ENCODE results near the gene OR5M8. TPM values are rescaled to one million over a fixed set of nuclear protein-coding genes. Genes with fewer than 3 reads are reported as not detected.

Gene OR5M8
- not detected for total RNA-seq
- total RNA-seq, result 0 reads per million in 2 donors

- DNase-seq (no peak), ATAC-seq (no peak)
- H3K9me3 ChIP-seq (ENCODE audit: control insufficient read depth, low read length, poor library complexity, severe bottlenecking), result no peaks in the 10 kb centered on the region
- no peaks in the 10 kb centered on the region for H3K27me3 Mint-ChIP-seq
- no peak within 1 kb of the TSS for H3K4me3 Mint-ChIP-seq
- no peak within 1 kb of the TSS for H3K27ac Mint-ChIP-seq
- no peaks in the 10 kb centered on the region for H3K4me1 Mint-ChIP-seq
- H3K36me3 Mint-ChIP-seq (ENCODE audit: low read depth), result no peaks in the 10 kb centered on the region
These were observed at the start of gene OR5M8 for GRCh38 chr11:56491270-56491669. TSS of gene OR5M8 (minus strand) at chr11:56491370. CDS start at chr11:56491370, 0 bp downstream.

- no peak overlapping the region for H3K4me3 Mint-ChIP-seq
- ATAC-seq, result no peak
- H3K27ac Mint-ChIP-seq, result no peak overlapping the region
- no peak for DNase-seq
- H3K36me3 Mint-ChIP-seq (ENCODE audit: low read depth), result no peaks in the 10 kb centered on the region
- H3K4me1 Mint-ChIP-seq, result no peaks in the 10 kb centered on the region
- no peaks in the 10 kb centered on the region for H3K27me3 Mint-ChIP-seq
- H3K9me3 ChIP-seq (ENCODE audit: control insufficient read depth, low read length, poor library complexity, severe bottlenecking), result no peaks in the 10 kb centered on the region
These were observed 42.0 kb upstream of the OR5M8 start for GRCh38 chr11:56533054-56533740.

GRCh38 chr11:56531856-56532255, 40.7 kb upstream of the OR5M8 start:
- no peak for DNase-seq
- H3K9me3 ChIP-seq (ENCODE audit: control insufficient read depth, low read length, poor library complexity, severe bottlenecking), result no peaks in the 10 kb centered on the region
- no peaks in the 10 kb centered on the region for H3K4me1 Mint-ChIP-seq
- H3K4me3 Mint-ChIP-seq, result no peak overlapping the region
- no peaks in the 10 kb centered on the region for H3K36me3 Mint-ChIP-seq (ENCODE audit: low read depth)
- H3K27ac Mint-ChIP-seq, result no peak overlapping the region
- no peaks in the 10 kb centered on the region for H3K27me3 Mint-ChIP-seq
- ATAC-seq, result no peak

- Mint-ChIP-seq H3K4me1 (no peaks in the 10 kb centered on the region), H3K36me3 (ENCODE audit: low read depth) (no peaks in the 10 kb centered on the region), H3K27me3 (no peaks in the 10 kb centered on the region), H3K27ac (no peak overlapping the region), H3K4me3 (no peak overlapping the region)
- H3K9me3 ChIP-seq (ENCODE audit: control insufficient read depth, low read length, poor library complexity, severe bottlenecking), result no peaks in the 10 kb centered on the region
- DNase-seq (no peak), ATAC-seq (no peak)
These were observed 30.8 kb upstream of the OR5M8 start for GRCh38 chr11:56522008-56522407.

GRCh38 chr11:56513280-56513679, 22.1 kb upstream of the OR5M8 start:
- no peaks in the 10 kb centered on the region for H3K4me1 Mint-ChIP-seq
- H3K9me3 ChIP-seq (ENCODE audit: control insufficient read depth, low read length, poor library complexity, severe bottlenecking), result no peaks in the 10 kb centered on the region
- no peaks in the 10 kb centered on the region for H3K27me3 Mint-ChIP-seq
- H3K4me3 Mint-ChIP-seq, result no peak overlapping the region
- ATAC-seq (no peak), DNase-seq (no peak)
- H3K27ac Mint-ChIP-seq, result no peak overlapping the region
- no peaks in the 10 kb centered on the region for H3K36me3 Mint-ChIP-seq (ENCODE audit: low read depth)

- H3K36me3 Mint-ChIP-seq (ENCODE audit: low read depth), result no peaks in the 10 kb centered on the region
- no peaks in the 10 kb centered on the region for H3K4me1 Mint-ChIP-seq
- no peaks in the 10 kb centered on the region for H3K27me3 Mint-ChIP-seq
- DNase-seq (no peak), ATAC-seq (no peak)
- H3K4me3 Mint-ChIP-seq, result no peak overlapping the region
- no peak overlapping the region for H3K27ac Mint-ChIP-seq
- no peaks in the 10 kb centered on the region for H3K9me3 ChIP-seq (ENCODE audit: control insufficient read depth, low read length, poor library complexity, severe bottlenecking)
These were observed 18.3 kb upstream of the OR5M8 start for GRCh38 chr11:56509439-56509838.

GRCh38 chr11:56497010-56497409, 5.8 kb upstream of the OR5M8 start:
- no peak overlapping the region for H3K4me3 Mint-ChIP-seq
- no peak overlapping the region for H3K27ac Mint-ChIP-seq
- ATAC-seq (no peak), DNase-seq (no peak)
- no peaks in the 10 kb centered on the region for H3K9me3 ChIP-seq (ENCODE audit: control insufficient read depth, low read length, poor library complexity, severe bottlenecking)
- H3K27me3 Mint-ChIP-seq, result no peaks in the 10 kb centered on the region
- no peaks in the 10 kb centered on the region for H3K4me1 Mint-ChIP-seq
- no peaks in the 10 kb centered on the region for H3K36me3 Mint-ChIP-seq (ENCODE audit: low read depth)

- Mint-ChIP-seq H3K27me3 (no peaks in the 10 kb centered on the region), H3K4me1 (no peaks in the 10 kb centered on the region), H3K36me3 (ENCODE audit: low read depth) (no peaks in the 10 kb centered on the region), H3K27ac (no peak overlapping the region), H3K4me3 (no peak overlapping the region)
- ATAC-seq, result no peak
- no peaks in the 10 kb centered on the region for H3K9me3 ChIP-seq (ENCODE audit: control insufficient read depth, low read length, poor library complexity, severe bottlenecking)
- no peak for DNase-seq
These were observed 3.9 kb upstream of the OR5M8 start for GRCh38 chr11:56495117-56495516.

- H3K4me3 Mint-ChIP-seq, result no peak overlapping the region
- no peak for DNase-seq
- H3K9me3 ChIP-seq (ENCODE audit: control insufficient read depth, low read length, poor library complexity, severe bottlenecking), result no peaks in the 10 kb centered on the region
- no peak overlapping the region for H3K27ac Mint-ChIP-seq
- H3K27me3 Mint-ChIP-seq, result no peaks in the 10 kb centered on the region
- ATAC-seq, result no peak
- no peaks in the 10 kb centered on the region for H3K36me3 Mint-ChIP-seq (ENCODE audit: low read depth)
- no peaks in the 10 kb centered on the region for H3K4me1 Mint-ChIP-seq
These were observed 4.4 kb downstream of the OR5M8 start for GRCh38 chr11:56486801-56487200.

GRCh38 chr11:56474729-56475235, 16.4 kb downstream of the OR5M8 start:
- Mint-ChIP-seq H3K4me1 (no peaks in the 10 kb centered on the region), H3K27ac (no peak overlapping the region)

GRCh38 chr11:56473252-56473651, 17.9 kb downstream of the OR5M8 start, which contains the start of gene OR5M3:
TSS of gene OR5M3 (minus strand) at chr11:56473352. CDS start at chr11:56470497, 2,855 bp downstream.
- no peaks in the 10 kb centered on the region for H3K36me3 Mint-ChIP-seq (ENCODE audit: low read depth)
- H3K4me1 Mint-ChIP-seq, result no peaks in the 10 kb centered on the region
- no peak within 1 kb of the TSS for H3K27ac Mint-ChIP-seq
- H3K4me3 Mint-ChIP-seq, result no peak within 1 kb of the TSS
- no peaks in the 10 kb centered on the region for H3K9me3 ChIP-seq (ENCODE audit: control insufficient read depth, low read length, poor library complexity, severe bottlenecking)
- ATAC-seq (no peak), DNase-seq (no peak)
- H3K27me3 Mint-ChIP-seq, result no peaks in the 10 kb centered on the region

More at GRCh38 chr11:56474729-56475235, 16.4 kb downstream of the OR5M8 start:
- no peaks in the 10 kb centered on the region for H3K27me3 Mint-ChIP-seq
- no peak for ATAC-seq
- H3K9me3 ChIP-seq (ENCODE audit: control insufficient read depth, low read length, poor library complexity, severe bottlenecking), result no peaks in the 10 kb centered on the region
- no peak for DNase-seq
- no peak overlapping the region for H3K4me3 Mint-ChIP-seq
- no peaks in the 10 kb centered on the region for H3K36me3 Mint-ChIP-seq (ENCODE audit: low read depth)

- DNase-seq (no peak), ATAC-seq (no peak)
- H3K9me3 ChIP-seq (ENCODE audit: control insufficient read depth, low read length, poor library complexity, severe bottlenecking), result no peaks in the 10 kb centered on the region
- H3K4me1 Mint-ChIP-seq, result no peaks in the 10 kb centered on the region
- H3K36me3 Mint-ChIP-seq (ENCODE audit: low read depth), result no peaks in the 10 kb centered on the region
- no peak overlapping the region for H3K27ac Mint-ChIP-seq
- H3K4me3 Mint-ChIP-seq, result no peak overlapping the region
- no peaks in the 10 kb centered on the region for H3K27me3 Mint-ChIP-seq
These were observed 34.1 kb downstream of the OR5M8 start for GRCh38 chr11:56457076-56457475.

GRCh38 chr11:56453521-56453920, 37.6 kb downstream of the OR5M8 start:
- ATAC-seq (no peak), DNase-seq (no peak)
- no peaks in the 10 kb centered on the region for H3K9me3 ChIP-seq (ENCODE audit: control insufficient read depth, low read length, poor library complexity, severe bottlenecking)
- Mint-ChIP-seq H3K27ac (no peak overlapping the region), H3K4me1 (no peaks in the 10 kb centered on the region), H3K27me3 (no peaks in the 10 kb centered on the region), H3K4me3 (no peak overlapping the region), H3K36me3 (ENCODE audit: low read depth) (no peaks in the 10 kb centered on the region)

All from T-helper 17 cell (primary cell).